ENCODE results near the gene ETS1. TPM values are rescaled to one million over a fixed set of nuclear protein-coding genes. Genes with fewer than 3 reads are reported as not detected.
A peak's percentile ranks its signal among the peaks of the same experiment; 100 is the strongest.

ETS1 gene
- total RNA-seq, 1 experiment from 2014 or later = 9.2 TPM

DNA sequence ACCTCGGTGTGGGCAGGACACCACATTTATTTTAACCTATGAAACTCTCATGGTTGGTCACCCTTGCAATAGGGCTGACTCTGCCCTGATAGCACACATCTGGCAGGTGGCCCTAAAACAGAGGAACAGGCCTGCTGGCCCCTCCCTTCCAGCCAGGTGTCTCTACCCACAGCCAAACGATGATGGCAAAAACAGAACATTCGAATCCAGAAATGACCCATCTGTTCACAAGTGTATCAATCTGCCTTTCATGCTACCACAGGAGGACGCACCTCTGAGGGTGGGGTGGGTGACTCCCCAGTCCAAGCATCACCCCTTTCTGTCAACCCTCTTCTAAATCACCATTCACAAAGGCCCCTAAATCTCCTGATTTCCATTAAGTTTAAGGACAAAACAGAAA is 118.1 kb downstream of the ETS1 start:
- in situ Hi-C loops (cut with HindIII; ENCODE audit: low pct_unique_long_range_greater_than_20kb, low sequenced_read_pairs) = no loop called here

DNA sequence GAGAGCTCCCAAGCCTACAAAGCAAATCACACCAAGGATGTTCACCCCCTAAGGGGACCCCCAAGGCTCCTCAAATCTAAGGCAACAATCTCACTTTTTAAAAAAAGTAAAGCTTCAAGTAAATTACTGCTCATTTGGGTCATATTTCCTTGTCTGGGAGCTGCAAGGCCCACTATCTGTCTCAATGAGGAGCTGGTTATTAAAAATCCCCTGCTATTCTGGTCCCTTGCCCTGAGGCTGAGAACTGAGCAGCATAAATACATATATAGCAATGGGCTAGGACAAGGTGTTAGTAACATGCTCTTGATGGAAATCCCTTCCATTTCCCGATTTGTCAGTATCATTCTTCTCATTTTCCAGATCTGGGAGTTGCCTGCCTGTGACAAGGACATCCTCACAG is 119.2 kb downstream of the ETS1 start:
- in situ Hi-C loops (cut with HindIII; ENCODE audit: low pct_unique_long_range_greater_than_20kb, low sequenced_read_pairs) = no loop called here

More for the DNA sequence above, 118.1 kb downstream of the ETS1 start:
- DNase-seq (ENCODE audit: low read depth) = no peak

DNA sequence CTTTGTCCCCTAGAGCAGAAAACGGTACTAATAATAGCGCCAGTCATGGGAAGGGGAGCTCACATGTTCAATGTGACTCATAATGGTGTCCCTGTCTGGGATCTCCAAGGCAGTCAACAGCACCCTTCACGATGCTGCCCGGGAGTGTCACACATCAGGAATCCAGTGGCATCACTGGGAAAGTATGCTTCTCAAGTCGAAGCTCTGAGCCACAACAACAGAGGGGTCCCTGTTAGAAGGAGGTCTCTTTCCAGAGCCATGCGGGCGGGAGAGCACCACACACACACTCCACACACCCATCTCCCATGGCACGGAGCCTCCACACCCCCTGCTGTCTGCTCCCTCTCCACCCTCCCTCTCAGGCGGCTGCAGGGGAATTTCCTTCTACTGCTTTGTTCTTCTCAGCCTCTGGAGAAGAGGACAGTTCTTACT is 119.7 kb downstream of the ETS1 start:
- DNase-seq (ENCODE audit: low read depth) = peak; percentile 86
- in situ Hi-C loops (cut with HindIII; ENCODE audit: low pct_unique_long_range_greater_than_20kb, low sequenced_read_pairs) = no loop called here

More for the DNA sequence above, 119.2 kb downstream of the ETS1 start:
- DNase-seq (ENCODE audit: low read depth) = no peak

DNA sequence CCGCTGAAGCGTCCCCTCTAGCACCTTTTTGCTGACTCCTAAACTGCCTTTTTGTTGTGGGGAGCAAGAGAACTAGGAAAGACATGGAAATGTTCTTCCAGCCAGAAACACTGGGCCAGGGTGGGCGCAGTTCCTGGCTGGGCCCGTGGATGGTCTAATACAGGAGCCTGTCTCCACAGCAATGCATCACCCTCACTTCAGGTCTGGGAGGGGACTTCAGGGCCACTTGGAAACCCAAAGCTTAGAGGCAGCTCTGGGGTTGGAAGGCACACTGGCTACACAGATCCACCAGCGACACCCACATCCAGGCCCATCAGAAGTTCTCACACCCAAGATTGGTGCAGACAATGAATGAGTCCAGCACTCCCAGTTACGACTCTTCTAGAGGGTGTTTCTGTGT is 120.3 kb downstream of the ETS1 start:
- DNase-seq (ENCODE audit: low read depth) = no peak
- in situ Hi-C loops (cut with HindIII; ENCODE audit: low pct_unique_long_range_greater_than_20kb, low sequenced_read_pairs) = no loop called here

DNA sequence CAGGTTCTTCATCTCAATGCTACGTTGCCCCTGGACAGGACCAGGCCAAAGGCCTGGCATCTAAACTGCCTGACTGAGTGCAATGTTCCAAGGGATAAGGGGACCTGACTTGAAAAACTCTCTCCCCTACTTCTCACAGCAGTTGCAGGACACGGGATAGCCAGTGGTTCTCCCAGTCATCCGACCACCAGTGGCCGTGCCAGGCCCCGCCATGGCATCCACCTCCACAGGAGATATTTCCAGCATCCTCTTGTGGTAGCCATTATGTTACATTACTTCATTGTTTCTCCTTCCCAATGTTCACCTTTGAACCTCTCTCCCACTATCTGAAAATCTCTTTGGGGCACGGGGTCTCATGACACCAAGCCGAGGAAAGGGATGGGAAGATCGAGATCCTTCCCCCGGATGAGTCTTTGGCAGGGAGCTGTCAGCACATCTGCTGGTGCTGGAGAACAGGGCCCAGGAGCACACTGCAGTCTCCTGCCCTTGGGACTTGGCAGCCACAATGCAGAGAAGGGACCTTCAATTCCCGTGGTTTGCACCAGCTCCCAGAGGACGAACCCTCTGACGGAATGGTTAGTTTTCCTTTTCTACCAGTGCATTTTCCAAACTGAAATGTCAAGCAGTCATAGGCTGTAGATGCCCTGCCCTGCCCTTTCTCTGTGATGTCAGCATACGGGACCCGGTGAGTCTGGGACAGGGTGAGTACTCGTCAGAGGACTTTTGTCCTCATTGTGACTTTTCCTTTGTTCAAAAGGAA is 121.2 kb downstream of the ETS1 start:
- no peak for DNase-seq (ENCODE audit: low read depth)
- in situ Hi-C loops (cut with HindIII; ENCODE audit: low pct_unique_long_range_greater_than_20kb, low sequenced_read_pairs) = no loop called here

DNA sequence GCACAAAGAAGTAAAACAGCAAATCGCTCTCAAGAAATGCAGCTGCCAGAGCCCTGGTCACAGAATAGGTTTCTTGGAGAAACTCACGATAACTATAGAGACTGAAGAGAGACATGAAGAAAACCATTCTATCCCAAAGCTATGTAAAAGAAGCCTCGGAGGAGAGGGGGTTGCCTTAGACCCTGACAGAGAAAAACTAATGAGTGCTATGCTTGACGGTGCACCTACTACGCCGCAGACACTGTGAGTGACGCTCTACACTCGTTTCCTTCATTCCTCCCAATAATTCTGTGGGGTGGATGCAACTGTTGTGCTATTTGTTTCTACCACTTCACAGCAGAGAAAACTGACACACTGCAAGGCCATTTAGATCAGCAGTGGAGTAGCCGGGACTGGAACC is 121.8 kb downstream of the ETS1 start:
- DNase-seq (ENCODE audit: low read depth) = no peak
- in situ Hi-C loops (cut with HindIII; ENCODE audit: low pct_unique_long_range_greater_than_20kb, low sequenced_read_pairs) = no loop called here

DNA sequence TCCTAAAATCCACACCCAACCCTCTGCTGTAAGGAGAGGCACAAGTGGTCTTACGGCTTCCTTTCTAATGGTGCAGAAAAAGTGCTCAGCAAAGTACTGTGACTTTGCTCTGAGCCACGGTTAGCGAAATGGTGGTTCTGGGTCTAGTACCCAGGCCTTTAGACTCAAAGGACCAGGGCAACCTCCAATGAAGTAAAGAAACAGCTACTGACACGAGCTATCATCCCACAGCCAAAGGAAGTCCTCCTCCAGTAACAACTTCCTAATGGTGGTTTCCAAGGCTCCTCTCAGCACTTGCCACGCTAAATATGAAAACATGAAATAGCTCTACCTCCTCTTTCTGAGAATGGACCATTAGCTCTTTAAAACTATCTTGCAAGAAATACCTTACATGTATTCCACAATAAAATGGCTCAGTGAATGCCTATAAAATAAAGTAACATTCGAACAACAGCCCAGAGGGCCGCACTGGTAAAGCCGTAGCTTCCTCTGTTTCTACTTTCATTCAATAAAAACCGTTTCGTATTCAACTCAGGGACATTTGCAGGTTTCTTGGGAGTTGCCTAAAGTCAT is 122.4 kb downstream of the ETS1 start:
- DNase-seq (ENCODE audit: low read depth) = no peak
- in situ Hi-C loops (cut with HindIII; ENCODE audit: low pct_unique_long_range_greater_than_20kb, low sequenced_read_pairs) = no loop called here

DNA sequence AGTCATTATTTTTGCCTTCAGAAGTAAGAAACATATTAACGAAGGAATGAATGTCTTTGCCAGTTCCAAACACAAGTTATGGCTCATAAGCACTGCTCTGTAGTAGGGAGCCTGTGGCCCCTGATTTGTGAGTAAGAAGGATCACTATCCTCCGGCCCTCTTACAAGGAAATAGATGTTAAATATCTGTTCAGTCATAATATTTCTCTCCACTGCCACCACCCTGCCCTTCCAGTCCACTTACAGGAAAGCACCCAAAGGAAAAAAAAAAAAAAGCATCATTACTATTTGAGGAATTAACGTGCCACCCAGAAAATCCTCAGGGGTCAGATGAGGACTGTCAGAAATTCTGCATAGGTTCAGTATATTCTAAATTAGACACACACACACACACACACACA is 123.4 kb downstream of the ETS1 start:
- DNase-seq (ENCODE audit: low read depth) = peak; percentile 19
- in situ Hi-C loops (cut with HindIII; ENCODE audit: low pct_unique_long_range_greater_than_20kb, low sequenced_read_pairs) = no loop called here

DNA sequence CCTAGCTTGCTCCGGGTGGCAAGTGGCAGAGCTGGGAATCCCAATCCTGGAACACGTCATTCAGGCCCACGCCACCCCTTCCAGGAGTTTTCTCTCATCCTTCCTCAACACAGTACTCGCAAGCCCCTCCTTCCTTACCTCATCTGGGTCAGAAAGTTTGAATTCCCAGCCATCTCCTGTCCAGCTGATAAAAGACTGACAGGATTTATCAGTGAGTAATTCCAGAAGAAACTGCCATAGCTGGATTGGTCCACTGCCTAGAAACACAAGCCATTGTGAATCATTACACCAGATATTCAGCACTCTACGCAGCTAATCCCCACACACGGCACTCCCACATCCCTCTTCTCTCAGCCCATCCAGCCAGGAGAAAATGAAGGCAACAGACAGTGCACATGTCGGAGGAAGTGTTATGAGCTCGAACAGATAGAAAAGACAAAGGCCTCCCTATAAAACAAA is 124.0 kb downstream of the ETS1 start:
- in situ Hi-C loops (cut with HindIII; ENCODE audit: low pct_unique_long_range_greater_than_20kb, low sequenced_read_pairs) = no loop called here

DNA sequence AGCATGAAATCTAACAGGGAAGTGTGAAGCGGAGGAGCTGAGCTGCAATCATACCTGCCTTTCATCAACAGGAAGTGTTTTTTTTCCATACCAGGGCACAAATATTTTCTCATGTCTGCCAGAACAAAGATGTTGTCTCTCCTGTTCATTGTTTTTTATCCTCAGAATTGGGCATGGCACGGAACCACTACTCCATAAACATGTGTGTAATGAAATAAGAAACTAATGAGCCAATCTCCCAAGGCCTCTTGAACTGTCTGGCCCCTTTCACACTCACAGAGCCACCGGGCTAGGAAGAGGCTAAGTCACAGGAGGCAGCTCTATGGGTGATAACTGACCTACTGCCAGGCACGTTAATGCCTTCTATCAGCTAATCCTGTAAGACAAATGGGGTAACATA is 124.4 kb downstream of the ETS1 start:
- in situ Hi-C loops (cut with HindIII; ENCODE audit: low pct_unique_long_range_greater_than_20kb, low sequenced_read_pairs) = no loop called here

More for the DNA sequence above, 124.0 kb downstream of the ETS1 start:
- peak; percentile 78 for DNase-seq (ENCODE audit: low read depth)

DNA sequence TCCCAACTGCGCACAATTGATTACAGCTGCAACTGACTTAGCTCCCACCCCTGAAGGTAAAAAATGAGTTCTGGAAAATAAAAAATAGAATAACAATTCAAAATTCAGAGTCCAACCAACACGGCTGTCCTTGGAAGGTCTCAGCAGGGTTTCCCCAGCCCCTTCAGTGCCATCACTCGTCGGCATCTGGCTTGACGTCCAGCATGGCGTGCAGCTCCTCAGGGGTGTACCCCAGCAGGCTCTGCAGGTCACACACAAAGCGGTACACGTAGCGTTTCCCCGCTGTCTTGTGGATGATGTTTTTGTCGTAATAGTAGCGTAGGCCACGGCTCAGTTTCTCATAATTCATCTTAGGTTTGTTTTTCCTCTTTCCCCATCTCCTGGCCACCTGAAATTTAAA is 125.2 kb downstream of the ETS1 start:
- no peak for DNase-seq (ENCODE audit: low read depth)
- in situ Hi-C loops (cut with HindIII; ENCODE audit: low pct_unique_long_range_greater_than_20kb, low sequenced_read_pairs) = no loop called here

More for the DNA sequence above, 124.4 kb downstream of the ETS1 start:
- DNase-seq (ENCODE audit: low read depth) = no peak

DNA sequence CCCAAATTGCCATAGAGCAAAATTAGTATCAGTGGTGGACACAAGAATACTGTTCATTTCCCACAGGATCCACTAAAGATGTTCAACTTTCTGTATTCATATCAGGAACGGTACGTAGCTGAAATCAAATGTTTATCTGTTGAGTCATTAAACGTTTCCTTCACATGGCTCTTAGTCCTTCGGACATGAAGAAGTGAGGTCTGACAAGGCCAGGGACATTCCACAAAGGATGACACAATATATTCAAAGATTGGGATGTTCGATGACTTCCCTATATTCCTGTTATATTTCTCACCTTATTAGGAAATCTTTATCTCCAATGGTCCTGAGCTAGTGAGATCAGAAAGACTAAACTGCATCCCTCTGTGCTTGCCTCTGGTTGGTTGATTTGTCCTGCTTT is 129.0 kb downstream of the ETS1 start:
- DNase-seq (ENCODE audit: low read depth) = peak; percentile 27
- in situ Hi-C loops (cut with HindIII; ENCODE audit: low pct_unique_long_range_greater_than_20kb, low sequenced_read_pairs) = no loop called here

DNA sequence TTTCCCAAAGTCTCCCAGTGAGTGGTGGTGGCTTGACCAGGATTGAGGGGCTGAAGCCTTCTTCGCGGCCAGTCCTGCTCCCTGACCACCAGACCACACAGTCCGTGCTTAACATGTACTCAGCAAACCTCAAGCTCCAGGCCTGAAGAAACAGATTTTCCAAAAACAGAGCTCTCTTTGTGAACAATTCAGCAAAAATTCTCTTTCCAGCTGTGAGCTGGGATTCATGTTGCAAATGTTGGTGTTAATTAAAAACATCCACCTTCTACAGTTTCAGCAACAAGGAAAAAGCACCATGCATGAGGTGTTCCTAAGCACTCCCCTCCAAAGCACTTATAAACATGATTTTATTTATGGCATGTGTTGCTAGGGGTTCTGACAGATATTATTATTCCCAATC is 129.5 kb downstream of the ETS1 start:
- DNase-seq (ENCODE audit: low read depth) = no peak
- in situ Hi-C loops (cut with HindIII; ENCODE audit: low pct_unique_long_range_greater_than_20kb, low sequenced_read_pairs) = no loop called here

DNA sequence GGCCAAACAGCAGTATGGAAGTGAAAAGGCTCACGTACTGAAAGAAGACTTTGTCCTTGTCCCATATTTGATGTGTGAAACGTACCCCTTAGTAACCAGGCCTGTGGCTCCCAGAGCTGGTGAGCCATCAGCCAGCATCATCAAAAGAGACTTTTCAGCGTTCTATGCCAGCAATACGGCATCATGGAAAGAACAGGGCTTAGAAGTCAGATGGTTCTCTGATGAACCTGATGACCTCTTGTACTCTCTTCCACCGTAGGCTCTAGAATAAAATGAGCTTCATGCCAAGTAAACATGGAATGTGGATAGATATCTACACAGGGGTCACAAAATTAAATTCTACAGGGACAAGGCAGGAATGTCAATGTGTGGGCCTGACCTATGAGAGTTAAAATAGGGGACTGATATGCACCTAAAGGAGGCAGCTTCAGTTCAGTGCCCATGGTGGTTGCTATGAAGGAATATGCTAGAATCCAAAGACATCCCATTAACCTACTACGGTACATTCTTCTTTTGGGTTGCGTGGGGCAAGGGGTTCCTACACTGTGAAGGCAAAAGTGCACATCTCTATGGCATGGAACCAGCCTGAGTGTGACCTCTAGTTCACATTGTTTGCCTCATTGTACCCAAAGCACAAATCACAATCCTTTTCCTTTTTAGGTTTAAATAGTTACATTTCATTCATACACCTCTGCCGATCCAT is 130.6 kb downstream of the ETS1 start:
- in situ Hi-C loops (cut with HindIII; ENCODE audit: low pct_unique_long_range_greater_than_20kb, low sequenced_read_pairs) = no loop called here
- DNase-seq (ENCODE audit: low read depth) = no peak

DNA sequence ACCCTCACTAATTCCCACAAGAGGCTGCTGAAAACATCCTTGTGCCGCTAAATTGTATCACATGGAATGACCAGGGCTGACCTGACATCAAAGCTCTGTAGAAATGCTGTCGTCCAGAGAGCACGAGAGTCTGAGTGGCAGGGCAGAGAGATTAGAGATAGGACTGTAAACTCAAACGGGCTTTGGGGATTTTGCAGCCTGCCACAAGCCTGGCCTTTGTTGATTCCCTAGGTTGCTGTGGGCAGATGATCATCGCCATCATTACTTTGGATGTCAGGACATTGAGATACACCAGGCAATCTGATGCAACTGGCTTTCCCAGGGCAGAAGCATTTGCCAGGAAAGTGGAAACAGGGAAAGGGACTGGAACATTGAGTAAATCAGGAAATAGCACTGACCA is 131.6 kb downstream of the ETS1 start:
- DNase-seq (ENCODE audit: low read depth) = no peak
- in situ Hi-C loops (cut with HindIII; ENCODE audit: low pct_unique_long_range_greater_than_20kb, low sequenced_read_pairs) = no loop called here

DNA sequence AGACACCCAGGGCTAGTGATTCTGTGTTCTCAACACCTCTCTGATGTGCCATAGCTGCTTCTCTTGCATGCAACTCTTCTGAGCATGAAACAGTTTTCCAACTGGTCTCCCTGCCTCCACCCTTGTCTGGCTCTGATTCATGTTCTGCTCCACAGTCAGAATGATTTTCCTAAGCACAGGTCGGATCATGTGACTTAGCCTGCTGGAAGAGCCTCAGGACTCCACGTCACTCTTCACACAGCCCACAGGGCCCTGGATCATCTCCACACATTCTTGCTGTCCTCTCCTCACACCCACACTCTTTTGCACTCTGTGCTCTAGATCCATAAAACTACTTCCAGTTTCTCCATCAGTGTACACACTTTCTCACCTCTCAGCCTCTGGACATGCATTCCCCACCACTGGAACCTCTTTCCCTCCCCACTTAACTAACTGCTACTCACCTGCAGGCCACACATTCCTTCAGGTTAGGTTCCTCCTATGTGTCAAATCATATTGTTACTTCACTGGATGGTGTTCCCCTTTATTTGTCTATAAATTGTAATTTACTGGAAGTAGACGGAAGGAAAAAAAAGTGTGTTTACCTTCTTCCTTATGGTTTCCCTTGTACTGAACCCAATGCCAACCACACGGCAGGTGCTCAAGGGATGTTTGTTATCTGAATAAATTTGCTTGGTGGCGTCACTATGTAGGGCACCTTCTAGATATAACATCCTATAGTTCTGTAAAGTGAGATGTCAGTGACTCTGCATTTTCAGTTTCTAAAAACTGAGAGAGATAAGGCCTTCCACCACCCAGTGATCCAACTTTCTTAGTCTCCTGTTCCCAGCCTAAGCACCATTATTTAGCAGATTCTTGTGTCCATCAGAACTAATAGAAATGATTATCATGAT is 133.7 kb downstream of the ETS1 start:
- in situ Hi-C loops (cut with HindIII; ENCODE audit: low pct_unique_long_range_greater_than_20kb, low sequenced_read_pairs) = no loop called here
- peak; percentile 35 for DNase-seq (ENCODE audit: low read depth)

DNA sequence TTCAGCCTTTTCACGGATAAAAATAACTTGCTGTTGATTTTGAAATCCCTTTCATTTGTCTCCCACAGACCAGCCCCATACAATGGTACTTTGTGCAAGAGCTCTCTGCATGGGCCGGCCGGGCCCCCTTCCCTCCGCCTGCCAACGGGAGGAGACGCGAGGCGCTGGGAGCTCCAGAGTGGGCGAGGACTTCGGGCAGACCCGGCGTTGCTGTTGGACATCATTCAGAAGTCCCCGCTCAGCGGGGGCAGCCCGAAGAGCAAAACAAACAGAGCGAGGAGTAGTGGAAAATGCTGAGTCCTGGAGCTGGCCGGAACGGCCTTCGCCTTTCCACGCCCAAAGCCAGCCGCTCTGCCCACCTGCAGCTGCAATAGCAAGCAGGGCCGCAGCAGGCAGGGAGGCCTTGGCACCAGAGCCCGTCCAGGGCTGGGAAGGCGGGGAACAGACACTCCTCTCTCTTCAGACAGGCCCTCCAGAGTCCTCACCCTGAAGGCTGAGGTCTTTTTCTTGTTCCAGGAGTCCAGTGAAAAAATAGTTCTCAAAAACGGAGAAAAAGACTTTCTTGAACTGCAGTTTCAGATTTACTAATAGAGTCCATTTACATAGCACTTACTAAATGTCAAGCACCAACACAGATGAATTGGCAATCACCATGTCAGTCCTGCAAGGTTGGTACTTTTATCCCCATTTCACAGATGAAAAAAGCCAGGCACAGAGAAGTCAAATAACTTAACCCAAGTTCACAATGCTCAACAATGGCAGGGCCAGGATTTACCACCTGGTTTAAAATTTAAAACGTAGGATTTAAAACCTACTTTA is 135.5 kb downstream of the ETS1 start:
- no peak for DNase-seq (ENCODE audit: low read depth)
- in situ Hi-C loops (cut with HindIII; ENCODE audit: low pct_unique_long_range_greater_than_20kb, low sequenced_read_pairs) = no loop called here
